ENCODE measurements around the gene SLC5A12.

Gene SLC5A12

GRCh38 chr11:26632691-26633159, 89.1 kb downstream of the SLC5A12 start:
- no peak for DNase-seq

- no peak for DNase-seq
Observed at GRCh38 chr11:26626346-26626745, 95.5 kb downstream of the SLC5A12 start.

GRCh38 chr11:26623076-26623659, 98.7 kb downstream of the SLC5A12 start:
- DNase-seq, result no peak

DNA sequence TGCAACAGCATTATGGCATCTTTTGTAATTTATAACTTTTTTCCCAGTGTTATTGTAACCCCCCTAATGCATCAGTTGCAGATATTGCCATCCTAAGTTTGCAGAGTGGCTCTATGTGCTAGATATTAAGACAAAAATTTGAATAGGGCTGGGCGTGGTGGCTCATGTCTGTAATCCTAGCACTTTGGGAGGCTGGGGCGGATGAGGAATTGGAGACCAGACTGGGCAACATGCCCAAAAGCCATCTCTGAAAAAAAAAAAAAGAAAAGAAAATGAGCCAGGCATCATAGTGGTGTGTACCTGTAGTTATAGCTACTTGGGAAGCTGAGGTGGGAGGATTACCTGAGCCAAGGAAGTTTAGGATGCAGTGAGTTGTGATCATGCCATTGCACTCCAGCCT, 99.7 kb downstream of the SLC5A12 start:
- DNase-seq, result no peak

DNA sequence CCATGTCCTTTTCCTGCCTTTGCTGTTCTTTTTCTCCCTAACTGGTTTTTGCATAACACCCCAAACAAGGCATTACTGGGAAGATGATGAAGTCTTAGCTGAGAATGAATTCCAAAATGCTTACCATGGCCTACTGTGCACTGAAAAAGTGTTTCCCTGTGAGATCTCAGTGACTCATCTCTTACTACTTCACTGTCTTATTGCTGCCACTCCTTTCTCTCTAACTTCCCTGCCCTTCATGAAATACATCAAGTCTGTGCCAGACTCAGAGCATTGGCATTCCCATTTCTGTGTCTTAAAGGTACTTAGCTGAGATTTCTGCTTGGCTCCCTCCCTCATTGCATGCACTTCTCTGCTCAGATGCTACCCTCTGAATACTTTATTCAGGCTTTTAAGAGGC, 100.7 kb downstream of the SLC5A12 start:
- no peak for DNase-seq

DNA sequence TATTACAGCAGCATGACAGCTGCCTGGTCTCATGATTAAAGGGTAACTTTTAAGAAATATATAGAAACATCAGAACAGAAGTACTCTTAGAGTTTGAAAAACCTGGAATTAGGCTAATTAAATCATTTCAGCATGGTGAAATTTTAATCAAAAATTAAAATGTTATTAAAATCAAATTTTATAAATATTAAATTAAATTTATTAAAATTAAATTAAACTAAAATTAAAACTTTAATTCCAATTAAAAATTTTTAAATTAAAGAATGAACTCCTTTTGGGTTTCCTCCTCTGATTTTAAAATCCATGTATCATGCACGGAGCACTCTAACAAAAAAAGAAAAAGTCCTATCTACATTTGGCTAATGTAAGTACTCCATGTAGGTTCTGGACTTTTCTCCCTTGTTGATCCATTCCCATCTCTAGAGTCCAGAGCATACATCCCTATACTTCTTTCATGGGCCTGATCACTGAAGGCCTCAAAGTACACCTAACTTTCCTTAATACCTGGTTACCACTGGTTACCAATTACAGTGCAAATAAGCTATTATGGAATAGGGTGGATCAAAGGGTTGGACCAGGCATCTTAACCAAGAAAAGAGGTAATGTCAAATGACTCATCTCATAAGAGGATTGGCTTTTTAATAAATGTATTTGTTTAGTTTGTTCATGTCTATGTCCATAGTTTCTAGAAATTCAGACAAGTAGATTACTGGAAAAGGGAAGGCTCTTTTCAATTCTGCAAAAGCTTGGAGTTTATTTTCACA, 101.4 kb downstream of the SLC5A12 start:
- no peak for DNase-seq

DNA sequence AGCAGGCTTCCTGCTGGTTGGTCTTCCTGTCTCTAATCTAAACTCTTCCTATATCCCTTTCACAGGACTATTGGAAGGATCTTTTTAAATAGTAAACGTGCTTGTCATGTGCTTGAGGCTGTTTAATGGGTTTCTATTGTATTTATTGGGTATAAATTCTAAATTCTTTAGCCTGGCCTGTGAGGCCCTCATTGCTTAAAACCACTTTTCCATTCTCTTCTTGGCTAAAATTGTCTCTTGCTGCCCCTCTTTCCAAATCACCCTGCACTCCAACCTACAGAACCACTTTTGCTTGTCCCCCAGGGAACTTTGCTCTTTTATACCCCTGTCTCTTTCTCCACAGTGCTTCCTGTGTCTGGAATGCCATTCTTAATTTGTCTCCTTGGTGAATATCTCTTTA, 103.4 kb downstream of the SLC5A12 start:
- no peak for DNase-seq
